ENCODE measurements around the gene GCH1.

- TF ChIP-seq CTCF (IDR thresholded peaks at IDR 0.05; ENCODE audit: insufficient read depth, low read depth, low read length) (no peak), EZH2 (IDR thresholded peaks at IDR 0.05; ENCODE audit: insufficient read depth, low read length) (no peak)
These were observed 89.5 kb downstream of the GCH1 start for GRCh38 chr14:54813081-54813480.
